GM21381 (cell line): ENCODE measurements around the gene GFM1.

Experiments
- ATAC-seq: cut with Tn5 transposase; IDR thresholded peaks from one replicate; pipeline ENCODE4 v1.9.1; 2021; ENCODE audit warnings: mild to moderate bottlenecking, moderate library complexity; ENCODE audit not compliant: unreplicated experiment

GFM1 gene

GRCh38 chr3:158723991-158724390 lies 79.7 kb downstream of the GFM1 start:
- no peak for ATAC-seq

GRCh38 chr3:158725348-158726011 lies 81.2 kb downstream of the GFM1 start:
- no peak for ATAC-seq

GRCh38 chr3:158727206-158728060 lies 83.1 kb downstream of the GFM1 start:
- peak; percentile 53 for ATAC-seq

- ATAC-seq: no peak
Measured at GRCh38 chr3:158728061-158728377, 83.7 kb downstream of the GFM1 start.

- ATAC-seq: no peak
Measured at GRCh38 chr3:158728851-158729250, 84.5 kb downstream of the GFM1 start.

GRCh38 chr3:158731486-158731885 lies 87.2 kb downstream of the GFM1 start:
- no peak for ATAC-seq

GRCh38 chr3:158731938-158732855 lies 87.9 kb downstream of the GFM1 start, which contains the start of gene RARRES1:
Gene RARRES1 (minus strand): TSS chr3:158732457. CDS start chr3:158732415, 42 bp downstream.
- peak; percentile 82 for ATAC-seq

- no peak for ATAC-seq
Measured at GRCh38 chr3:158732856-158733200, 88.5 kb downstream of the GFM1 start.

GRCh38 chr3:158733656-158734055 lies 89.3 kb downstream of the GFM1 start:
- ATAC-seq: no peak

- ATAC-seq: no peak
Measured at GRCh38 chr3:158735296-158736033, 91.1 kb downstream of the GFM1 start.

- ATAC-seq: no peak
Measured at GRCh38 chr3:158737410-158737809, 93.1 kb downstream of the GFM1 start.

GRCh38 chr3:158737976-158738615 lies 93.8 kb downstream of the GFM1 start:
- no peak for ATAC-seq

GRCh38 chr3:158738653-158739052 lies 94.3 kb downstream of the GFM1 start:
- ATAC-seq: no peak

GRCh38 chr3:158739078-158739477 lies 94.8 kb downstream of the GFM1 start:
- no peak for ATAC-seq

GRCh38 chr3:158739661-158740060 lies 95.3 kb downstream of the GFM1 start:
- ATAC-seq: no peak
